ENCODE measurements around the gene FAM47C. TPM values are rescaled to one million over a fixed set of nuclear protein-coding genes. Genes with fewer than 3 reads are reported as not detected.

FAM47C gene
- total and polyA plus RNA-seq, 10 of the 15 experiments (the other 5 are each of a cell fraction or from before 2014, with no cell fraction given): not detected

- intact Hi-C loops (cut with micrococcal nuclease; ENCODE audit: unreplicated experiment) (no loop called here), in situ Hi-C loops (cut with MboI) (no loop called here)
- SMC1A ChIA-PET (ENCODE audit: uncharacterized antibody, unreplicated experiment): no interaction called here
- Histone ChIP-seq H3K27ac (ENCODE audit: control insufficient read depth, insufficient read depth) (no peak overlapping the region), H3K4me1 (ENCODE audit: control insufficient read depth, insufficient read depth, low read length) (no peaks in the 10 kb centered on the region), H3K9ac (ENCODE audit: control insufficient read depth, insufficient read depth, low read length) (no peak overlapping the region), H3K27me3 (replicated peaks in 1 of 2; ENCODE audit: control insufficient read depth in 2 of 2, insufficient read depth in 2 of 2, low read length in 1 of 2) (no peaks in the 10 kb centered on the region), H3K9me3 (replicated peaks; ENCODE audit: control insufficient read depth, insufficient read depth, low read length) (no peaks in the 10 kb centered on the region), H3K79me2 (ENCODE audit: control insufficient read depth, insufficient read depth, low read length) (no peaks in the 10 kb centered on the region), H2AFZ (ENCODE audit: control insufficient read depth, low read depth, low read length) (no peak overlapping the region), H3K4me2 (ENCODE audit: control insufficient read depth, insufficient read depth) (no peak overlapping the region), H4K20me1 (ENCODE audit: control insufficient read depth, insufficient read depth) (no peaks in the 10 kb centered on the region), H3K4me3 (no peak overlapping the region), H3K36me3 (ENCODE audit: control insufficient read depth in 2 of 2, insufficient read depth in 2 of 2, low read length in 1 of 2) (no peaks in the 10 kb centered on the region)
- TF ChIP-seq CHD1 (IDR thresholded peaks at IDR 0.05; ENCODE audit: low read depth, low read length) (no peak), TAF1 (IDR thresholded peaks at IDR 0.05; ENCODE audit: borderline replicate concordance, low read depth, low read length) (no peak), ESRRA (IDR thresholded peaks at IDR 0.05; ENCODE audit: low read length) (no peak), TCF12 (IDR thresholded peaks at IDR 0.05; ENCODE audit: low read depth, low read length) (no peak), POLR2A (IDR thresholded peaks at IDR 0.05; ENCODE audit: low read depth, low read length) (no peak), WRNIP1 (IDR thresholded peaks at IDR 0.05; ENCODE audit: borderline replicate concordance, low read depth, low read length) (no peak), SRF (IDR thresholded peaks at IDR 0.05; ENCODE audit: low read depth in 2 of 2, low read length in 2 of 2) (no peak), NBN (IDR thresholded peaks at IDR 0.05) (no peak), IRF4 (IDR thresholded peaks at IDR 0.05; ENCODE audit: low read depth, low read length) (no peak), MTA3 (IDR thresholded peaks at IDR 0.05; ENCODE audit: borderline replicate concordance, low read length) (no peak), MYC (IDR thresholded peaks at IDR 0.05; ENCODE audit: insufficient read depth, insufficient read length, insufficient replicate concordance, low read length, severe bottlenecking) (no peak), RELB (IDR thresholded peaks at IDR 0.05; ENCODE audit: low read depth) (no peak), BCL11A (IDR thresholded peaks at IDR 0.05; ENCODE audit: low read depth, low read length) (no peak), BHLHE40 (IDR thresholded peaks at IDR 0.05; ENCODE audit: borderline replicate concordance in 1 of 2, low read depth in 2 of 2, low read length in 1 of 2) (no peak), NR2C1 (IDR thresholded peaks at IDR 0.05) (no peak)
- TF ChIP-seq, protein P1, sequence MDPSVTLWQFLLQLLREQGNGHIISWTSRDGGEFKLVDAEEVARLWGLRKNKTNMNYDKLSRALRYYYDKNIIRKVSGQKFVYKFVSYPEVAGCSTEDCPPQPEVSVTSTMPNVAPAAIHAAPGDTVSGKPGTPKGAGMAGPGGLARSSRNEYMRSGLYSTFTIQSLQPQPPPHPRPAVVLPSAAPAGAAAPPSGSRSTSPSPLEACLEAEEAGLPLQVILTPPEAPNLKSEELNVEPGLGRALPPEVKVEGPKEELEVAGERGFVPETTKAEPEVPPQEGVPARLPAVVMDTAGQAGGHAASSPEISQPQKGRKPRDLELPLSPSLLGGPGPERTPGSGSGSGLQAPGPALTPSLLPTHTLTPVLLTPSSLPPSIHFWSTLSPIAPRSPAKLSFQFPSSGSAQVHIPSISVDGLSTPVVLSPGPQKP (IDR thresholded peaks at IDR 0.05; ENCODE audit: low read depth, low read length): no peak
- TF ChIP-seq, protein P2, sequence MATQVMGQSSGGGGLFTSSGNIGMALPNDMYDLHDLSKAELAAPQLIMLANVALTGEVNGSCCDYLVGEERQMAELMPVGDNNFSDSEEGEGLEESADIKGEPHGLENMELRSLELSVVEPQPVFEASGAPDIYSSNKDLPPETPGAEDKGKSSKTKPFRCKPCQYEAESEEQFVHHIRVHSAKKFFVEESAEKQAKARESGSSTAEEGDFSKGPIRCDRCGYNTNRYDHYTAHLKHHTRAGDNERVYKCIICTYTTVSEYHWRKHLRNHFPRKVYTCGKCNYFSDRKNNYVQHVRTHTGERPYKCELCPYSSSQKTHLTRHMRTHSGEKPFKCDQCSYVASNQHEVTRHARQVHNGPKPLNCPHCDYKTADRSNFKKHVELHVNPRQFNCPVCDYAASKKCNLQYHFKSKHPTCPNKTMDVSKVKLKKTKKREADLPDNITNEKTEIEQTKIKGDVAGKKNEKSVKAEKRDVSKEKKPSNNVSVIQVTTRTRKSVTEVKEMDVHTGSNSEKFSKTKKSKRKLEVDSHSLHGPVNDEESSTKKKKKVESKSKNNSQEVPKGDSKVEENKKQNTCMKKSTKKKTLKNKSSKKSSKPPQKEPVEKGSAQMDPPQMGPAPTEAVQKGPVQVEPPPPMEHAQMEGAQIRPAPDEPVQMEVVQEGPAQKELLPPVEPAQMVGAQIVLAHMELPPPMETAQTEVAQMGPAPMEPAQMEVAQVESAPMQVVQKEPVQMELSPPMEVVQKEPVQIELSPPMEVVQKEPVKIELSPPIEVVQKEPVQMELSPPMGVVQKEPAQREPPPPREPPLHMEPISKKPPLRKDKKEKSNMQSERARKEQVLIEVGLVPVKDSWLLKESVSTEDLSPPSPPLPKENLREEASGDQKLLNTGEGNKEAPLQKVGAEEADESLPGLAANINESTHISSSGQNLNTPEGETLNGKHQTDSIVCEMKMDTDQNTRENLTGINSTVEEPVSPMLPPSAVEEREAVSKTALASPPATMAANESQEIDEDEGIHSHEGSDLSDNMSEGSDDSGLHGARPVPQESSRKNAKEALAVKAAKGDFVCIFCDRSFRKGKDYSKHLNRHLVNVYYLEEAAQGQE (IDR thresholded peaks at IDR 0.05; ENCODE audit: low read depth, low read length): no peak
- DNase-seq (ENCODE audit: low read depth, low spot score): no peak
- CTCF ChIA-PET: no interaction called here
- POLR2A ChIA-PET: no interaction called here
- no peak for FAIRE-seq
- no peak for ATAC-seq
- BruUV-seq (replicated peaks): no TSS peak
- 81% methylated on average over 3 of the region's 45 CpGs for WGBS (ENCODE audit: insufficient coverage, insufficient replicate concordance, low lambda C conversion rate, missing lambda C conversion rate)
- RAD21 ChIA-PET (ENCODE audit: unreplicated experiment): no interaction called here
Measured at GRCh38 chrX:36963852-36964251, 44.3 kb upstream of the FAM47C start.

Data from GM12878 (cell line).